Central memory CD8-positive, alpha-beta T cell (primary cell): Measurements from ENCODE around the gene ST8SIA5.

ENCODE experiments used
- ATAC-seq: fragments of 150-1000 bp; cut with Tn5 transposase; replicated peaks from 2 replicates; pipeline ENCODE4 v1.10.0; 2022; ENCODE audit warnings: mild to moderate bottlenecking, moderate FRiP score, moderate number of reproducible peaks; ENCODE audit not compliant: poor library complexity, severe bottlenecking; ENCODE audit errors: extremely low read depth
- DNase-seq, 2 donors: peaks; one replicate each; pipeline ENCODE4 v3.0.0; 2021; ENCODE audit warnings: low spot score in 2 of 2
- H3K27ac Mint-ChIP-seq: one replicate; pipeline ENCODE4 v1.8.0; 2022; ENCODE audit warnings: low read depth, mild to moderate bottlenecking, moderate library complexity, mixed read lengths
- H3K27me3 Mint-ChIP-seq: one replicate; pipeline ENCODE4 v1.8.0; 2022; ENCODE audit warnings: mixed read lengths
- H3K36me3 Mint-ChIP-seq: one replicate; pipeline ENCODE4 v1.8.0; 2022; ENCODE audit warnings: mild to moderate bottlenecking, moderate library complexity, mixed read lengths; ENCODE audit not compliant: insufficient read depth
- H3K4me1 Mint-ChIP-seq: one replicate; pipeline ENCODE4 v1.8.0; 2022; ENCODE audit warnings: mixed read lengths
- H3K4me3 Mint-ChIP-seq: one replicate; pipeline ENCODE4 v1.8.0; 2022; ENCODE audit warnings: mild to moderate bottlenecking, moderate library complexity, mixed read lengths
- H3K9me3 Mint-ChIP-seq: one replicate; pipeline ENCODE4 v1.8.0; 2022; ENCODE audit warnings: mixed read lengths

The ST8SIA5 gene

GRCh38 chr18:46719388-46719787 is 37.5 kb downstream of the ST8SIA5 start:
- no peak for ATAC-seq
- H3K27me3 Mint-ChIP-seq = peaks cover 52% of the 10 kb centered on the region

GRCh38 chr18:46718501-46719341 is 38.1 kb downstream of the ST8SIA5 start:
- no peak for ATAC-seq
- Mint-ChIP-seq H3K4me3 (no peak overlapping the region), H3K36me3 (no peaks in the 10 kb centered on the region), H3K9me3 (no peaks in the 10 kb centered on the region), H3K27me3 (peaks cover 52% of the 10 kb centered on the region), H3K4me1 (no peaks in the 10 kb centered on the region), H3K27ac (no peak overlapping the region)
- DNase-seq = no peak

More at GRCh38 chr18:46719388-46719787, 37.5 kb downstream of the ST8SIA5 start:
- DNase-seq = no peak
- Mint-ChIP-seq H3K4me1 (no peaks in the 10 kb centered on the region), H3K9me3 (no peaks in the 10 kb centered on the region), H3K36me3 (no peaks in the 10 kb centered on the region), H3K4me3 (no peak overlapping the region), H3K27ac (no peak overlapping the region)

- H3K27me3 Mint-ChIP-seq = peaks cover 43% of the 10 kb centered on the region
- no peak overlapping the region for H3K4me3 Mint-ChIP-seq
- H3K4me1 Mint-ChIP-seq = no peaks in the 10 kb centered on the region
- no peak for DNase-seq
- no peaks in the 10 kb centered on the region for H3K36me3 Mint-ChIP-seq
- H3K9me3 Mint-ChIP-seq = no peaks in the 10 kb centered on the region
- ATAC-seq = no peak
- H3K27ac Mint-ChIP-seq = no peak overlapping the region
Observed at GRCh38 chr18:46716827-46717226, 40.0 kb downstream of the ST8SIA5 start.

- no peaks in the 10 kb centered on the region for H3K4me1 Mint-ChIP-seq
- DNase-seq = no peak
- no peaks in the 10 kb centered on the region for H3K36me3 Mint-ChIP-seq
- H3K27me3 Mint-ChIP-seq = peaks cover 38% of the 10 kb centered on the region
- H3K9me3 Mint-ChIP-seq = no peaks in the 10 kb centered on the region
- H3K4me3 Mint-ChIP-seq = no peak overlapping the region
- no peak overlapping the region for H3K27ac Mint-ChIP-seq
- ATAC-seq = no peak
Observed at GRCh38 chr18:46716336-46716735, 40.5 kb downstream of the ST8SIA5 start.

- H3K27ac Mint-ChIP-seq = no peak overlapping the region
Observed at GRCh38 chr18:46715062-46715461, 41.8 kb downstream of the ST8SIA5 start.

GRCh38 chr18:46712406-46712805 is 44.4 kb downstream of the ST8SIA5 start:
- Mint-ChIP-seq H3K4me3 (no peak overlapping the region), H3K27ac (no peak overlapping the region), H3K9me3 (no peaks in the 10 kb centered on the region), H3K27me3 (peaks cover 10% of the 10 kb centered on the region), H3K4me1 (no peaks in the 10 kb centered on the region), H3K36me3 (no peaks in the 10 kb centered on the region)
- no peak for DNase-seq
- ATAC-seq = no peak

More at GRCh38 chr18:46715062-46715461, 41.8 kb downstream of the ST8SIA5 start:
- ATAC-seq = no peak
- peaks cover 31% of the 10 kb centered on the region for H3K27me3 Mint-ChIP-seq
- no peaks in the 10 kb centered on the region for H3K36me3 Mint-ChIP-seq
- H3K9me3 Mint-ChIP-seq = no peaks in the 10 kb centered on the region
- no peak for DNase-seq
- H3K4me1 Mint-ChIP-seq = no peaks in the 10 kb centered on the region
- no peak overlapping the region for H3K4me3 Mint-ChIP-seq

GRCh38 chr18:46711444-46711863 is 45.4 kb downstream of the ST8SIA5 start:
- Mint-ChIP-seq H3K36me3 (no peaks in the 10 kb centered on the region), H3K27ac (no peak overlapping the region), H3K27me3 (peaks cover 4% of the 10 kb centered on the region), H3K4me1 (no peaks in the 10 kb centered on the region), H3K9me3 (no peaks in the 10 kb centered on the region), H3K4me3 (no peak overlapping the region)
- ATAC-seq = no peak
- DNase-seq = no peak

- Mint-ChIP-seq H3K36me3 (no peaks in the 10 kb centered on the region), H3K27ac (no peak overlapping the region), H3K9me3 (no peaks in the 10 kb centered on the region), H3K27me3 (no peaks in the 10 kb centered on the region), H3K4me3 (no peak overlapping the region), H3K4me1 (no peaks in the 10 kb centered on the region)
- DNase-seq = no peak
- ATAC-seq = no peak
Observed at GRCh38 chr18:46706968-46707367, 49.9 kb downstream of the ST8SIA5 start.

GRCh38 chr18:46705521-46705920 is 51.3 kb downstream of the ST8SIA5 start:
- no peaks in the 10 kb centered on the region for H3K9me3 Mint-ChIP-seq

GRCh38 chr18:46704816-46705215 is 52.0 kb downstream of the ST8SIA5 start:
- no peaks in the 10 kb centered on the region for H3K36me3 Mint-ChIP-seq
- ATAC-seq (no peak), DNase-seq (no peak)
- H3K4me1 Mint-ChIP-seq = no peaks in the 10 kb centered on the region
- H3K27ac Mint-ChIP-seq = no peak overlapping the region
- H3K4me3 Mint-ChIP-seq = no peak overlapping the region
- no peaks in the 10 kb centered on the region for H3K27me3 Mint-ChIP-seq
- no peaks in the 10 kb centered on the region for H3K9me3 Mint-ChIP-seq

More at GRCh38 chr18:46705521-46705920, 51.3 kb downstream of the ST8SIA5 start:
- ATAC-seq (no peak), DNase-seq (no peak)
- H3K27ac Mint-ChIP-seq = no peak overlapping the region
- no peak overlapping the region for H3K4me3 Mint-ChIP-seq
- H3K4me1 Mint-ChIP-seq = no peaks in the 10 kb centered on the region
- no peaks in the 10 kb centered on the region for H3K36me3 Mint-ChIP-seq
- H3K27me3 Mint-ChIP-seq = no peaks in the 10 kb centered on the region

- no peaks in the 10 kb centered on the region for H3K9me3 Mint-ChIP-seq
- H3K36me3 Mint-ChIP-seq = no peaks in the 10 kb centered on the region
- H3K4me1 Mint-ChIP-seq = no peaks in the 10 kb centered on the region
- ATAC-seq = no peak
- no peak overlapping the region for H3K4me3 Mint-ChIP-seq
- DNase-seq = no peak
- H3K27me3 Mint-ChIP-seq = no peaks in the 10 kb centered on the region
- H3K27ac Mint-ChIP-seq = no peak overlapping the region
Observed at GRCh38 chr18:46704189-46704588, 52.7 kb downstream of the ST8SIA5 start.

GRCh38 chr18:46702471-46702870 is 54.4 kb downstream of the ST8SIA5 start:
- Mint-ChIP-seq H3K9me3 (peaks cover 6% of the 10 kb centered on the region), H3K27ac (no peak overlapping the region), H3K27me3 (no peaks in the 10 kb centered on the region), H3K4me3 (no peak overlapping the region), H3K36me3 (no peaks in the 10 kb centered on the region), H3K4me1 (no peaks in the 10 kb centered on the region)
- DNase-seq (no peak), ATAC-seq (no peak)

- H3K4me3 Mint-ChIP-seq = no peak overlapping the region
- no peak for ATAC-seq
Observed at GRCh38 chr18:46700066-46700824, 56.6 kb downstream of the ST8SIA5 start.

More at GRCh38 chr18:46700066-46700824, 56.6 kb downstream of the ST8SIA5 start:
- peaks cover 10% of the 10 kb centered on the region for H3K27me3 Mint-ChIP-seq
- DNase-seq = no peak
- no peaks in the 10 kb centered on the region for H3K36me3 Mint-ChIP-seq
- H3K27ac Mint-ChIP-seq = no peak overlapping the region
- peaks cover 6% of the 10 kb centered on the region for H3K9me3 Mint-ChIP-seq
- H3K4me1 Mint-ChIP-seq = no peaks in the 10 kb centered on the region
